Fibroblast of villous mesenchyme (primary cell): Measurements from ENCODE around the gene PPP2R2D. TPM values are rescaled to one million over a fixed set of nuclear protein-coding genes. Genes with fewer than 3 reads are reported as not detected.
A peak's percentile ranks its signal among the peaks of the same experiment; 100 is the strongest.

Experiments used
- DNase-seq: peaks from one replicate; pipeline ENCODE4 v3.0.0-alpha.2; 2010; ENCODE audit warnings: low read depth
- H3K4me3 ChIP-seq: 2 replicates; pipeline ENCODE4 v1.5.1; 2011; ENCODE audit warnings: low read depth, mild to moderate bottlenecking, low read length
- total RNA-seq: library from RNA; depleted of rRNA; stranded (reverse); fragments of >200 nt; gene quantifications from 2 replicates; pipeline ENCODE4 v1.2.3, GENCODE V29; 2012
- TF ChIP-seq, protein P1 (sequence below): IDR thresholded peaks from 2 replicates; pipeline ENCODE4 v1.5.1; 2012; ENCODE audit warnings: low read depth, mild to moderate bottlenecking, low read length; ENCODE audit not compliant: insufficient read depth

The PPP2R2D gene
- total RNA-seq, 1 donor, result 30.7 TPM

DNA sequence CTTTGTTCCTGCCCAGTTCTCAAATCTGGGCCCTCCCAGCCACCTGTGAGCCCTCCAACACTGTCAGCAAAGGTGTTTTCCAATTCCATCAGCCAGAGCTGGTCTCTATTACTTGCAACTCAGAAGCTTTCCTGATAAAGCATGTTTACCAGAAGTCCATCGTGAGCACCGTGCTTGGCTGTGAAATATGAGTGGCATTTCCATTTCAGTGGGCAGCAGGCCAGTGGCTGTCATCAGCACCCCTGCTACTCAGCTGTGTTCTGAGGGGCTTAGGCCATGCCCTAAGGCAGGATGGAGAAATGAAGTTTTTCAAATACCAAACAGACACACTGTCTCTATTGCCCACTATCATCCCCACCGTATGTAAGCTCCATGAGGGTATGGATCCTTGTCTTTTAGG is 93.6 kb downstream of the PPP2R2D start:
- TF ChIP-seq, protein P1, sequence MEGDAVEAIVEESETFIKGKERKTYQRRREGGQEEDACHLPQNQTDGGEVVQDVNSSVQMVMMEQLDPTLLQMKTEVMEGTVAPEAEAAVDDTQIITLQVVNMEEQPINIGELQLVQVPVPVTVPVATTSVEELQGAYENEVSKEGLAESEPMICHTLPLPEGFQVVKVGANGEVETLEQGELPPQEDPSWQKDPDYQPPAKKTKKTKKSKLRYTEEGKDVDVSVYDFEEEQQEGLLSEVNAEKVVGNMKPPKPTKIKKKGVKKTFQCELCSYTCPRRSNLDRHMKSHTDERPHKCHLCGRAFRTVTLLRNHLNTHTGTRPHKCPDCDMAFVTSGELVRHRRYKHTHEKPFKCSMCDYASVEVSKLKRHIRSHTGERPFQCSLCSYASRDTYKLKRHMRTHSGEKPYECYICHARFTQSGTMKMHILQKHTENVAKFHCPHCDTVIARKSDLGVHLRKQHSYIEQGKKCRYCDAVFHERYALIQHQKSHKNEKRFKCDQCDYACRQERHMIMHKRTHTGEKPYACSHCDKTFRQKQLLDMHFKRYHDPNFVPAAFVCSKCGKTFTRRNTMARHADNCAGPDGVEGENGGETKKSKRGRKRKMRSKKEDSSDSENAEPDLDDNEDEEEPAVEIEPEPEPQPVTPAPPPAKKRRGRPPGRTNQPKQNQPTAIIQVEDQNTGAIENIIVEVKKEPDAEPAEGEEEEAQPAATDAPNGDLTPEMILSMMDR, result no peak
- no peak for DNase-seq
- no peak overlapping the region for H3K4me3 ChIP-seq

DNA sequence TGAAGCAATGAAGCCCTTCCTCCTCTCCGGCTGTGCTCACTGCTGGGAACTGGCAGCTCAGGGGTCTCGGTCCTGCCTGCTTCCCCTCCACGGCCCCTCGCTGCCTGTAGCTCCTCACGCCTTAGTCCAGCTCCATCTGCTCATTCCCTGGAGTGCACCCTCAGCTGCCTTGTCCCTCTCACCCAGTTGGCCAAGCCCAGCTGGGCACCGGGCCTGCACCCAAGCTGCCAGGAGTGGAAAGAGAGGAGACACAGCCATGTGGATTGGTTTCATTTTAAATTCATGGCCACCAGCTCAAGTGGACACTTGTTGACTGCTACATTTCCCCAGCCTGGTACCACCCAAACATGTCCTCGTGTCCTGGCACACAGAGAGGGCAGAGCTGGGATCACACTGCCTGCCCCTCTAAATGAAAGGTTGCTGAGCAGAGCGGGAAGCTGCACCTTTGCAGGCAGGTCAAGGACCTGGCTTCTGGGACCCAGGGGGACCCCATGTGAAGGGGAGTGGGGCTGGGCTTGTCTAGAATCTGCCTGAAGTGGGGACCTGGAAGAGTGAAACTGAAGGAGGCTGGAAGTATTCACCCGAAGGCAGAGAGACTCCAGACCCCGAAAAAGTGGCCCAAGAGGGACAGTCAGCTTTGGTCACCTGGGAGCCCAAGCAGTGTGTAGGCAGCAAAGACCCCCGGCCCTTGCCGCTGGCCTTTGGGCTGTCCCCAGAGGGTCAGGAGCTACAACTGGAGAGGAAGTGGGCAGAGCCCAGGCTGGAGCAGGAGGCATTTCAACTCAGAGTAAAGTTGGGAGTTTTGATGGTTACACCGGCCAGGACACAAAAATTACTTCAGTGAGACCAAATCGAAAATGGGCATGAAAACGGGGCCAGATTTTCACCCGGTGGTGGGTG is 95.9 kb downstream of the PPP2R2D start:
- TF ChIP-seq, protein P1, result no peak
- no peak for DNase-seq
- no peak overlapping the region for H3K4me3 ChIP-seq

- no peak overlapping the region for H3K4me3 ChIP-seq
- TF ChIP-seq, protein P1, result no peak
- DNase-seq, result peak; percentile 96
Observed at GRCh38 chr10:131997366-131998049, 96.7 kb downstream of the PPP2R2D start.

DNA sequence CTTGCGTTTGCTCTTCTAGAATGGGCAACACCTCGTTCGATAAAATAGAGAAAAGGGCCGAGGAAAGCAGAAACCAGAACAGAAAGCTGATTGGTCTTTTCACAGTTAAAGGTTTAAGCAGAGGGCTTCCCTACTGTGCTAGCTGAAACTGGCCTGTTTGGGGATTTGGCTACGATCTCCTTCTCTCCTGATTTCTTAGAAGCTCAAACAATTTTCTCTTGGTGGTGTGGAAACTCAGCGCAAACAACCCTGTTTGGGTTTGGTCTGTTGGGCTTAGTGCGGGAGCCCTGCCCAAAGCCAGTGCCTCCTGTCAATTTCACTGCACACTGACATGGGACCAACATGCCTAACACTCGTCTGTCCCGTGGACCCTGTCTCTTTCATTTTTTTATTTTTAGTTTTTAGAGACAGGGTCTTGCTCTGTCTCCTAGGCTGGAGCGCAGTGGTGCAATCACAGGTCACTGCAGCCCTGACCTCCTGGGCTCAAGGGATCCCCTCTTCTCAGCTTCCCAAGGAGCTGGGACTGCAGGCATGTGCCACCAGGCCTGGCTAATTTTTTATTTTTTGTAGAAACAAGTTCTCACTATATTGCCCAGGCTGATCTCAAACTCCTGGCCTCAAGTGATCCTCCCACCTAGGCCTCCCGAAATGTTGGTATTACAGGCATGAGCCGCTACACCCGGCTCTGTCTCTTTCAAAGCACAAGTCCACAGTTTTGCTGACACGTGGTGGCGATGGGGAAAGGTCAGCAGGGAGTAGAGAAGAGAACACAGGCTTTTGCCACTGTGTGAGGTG is 97.4 kb downstream of the PPP2R2D start:
- no peak for DNase-seq
- TF ChIP-seq, protein P1, result no peak
- no peak overlapping the region for H3K4me3 ChIP-seq

DNA sequence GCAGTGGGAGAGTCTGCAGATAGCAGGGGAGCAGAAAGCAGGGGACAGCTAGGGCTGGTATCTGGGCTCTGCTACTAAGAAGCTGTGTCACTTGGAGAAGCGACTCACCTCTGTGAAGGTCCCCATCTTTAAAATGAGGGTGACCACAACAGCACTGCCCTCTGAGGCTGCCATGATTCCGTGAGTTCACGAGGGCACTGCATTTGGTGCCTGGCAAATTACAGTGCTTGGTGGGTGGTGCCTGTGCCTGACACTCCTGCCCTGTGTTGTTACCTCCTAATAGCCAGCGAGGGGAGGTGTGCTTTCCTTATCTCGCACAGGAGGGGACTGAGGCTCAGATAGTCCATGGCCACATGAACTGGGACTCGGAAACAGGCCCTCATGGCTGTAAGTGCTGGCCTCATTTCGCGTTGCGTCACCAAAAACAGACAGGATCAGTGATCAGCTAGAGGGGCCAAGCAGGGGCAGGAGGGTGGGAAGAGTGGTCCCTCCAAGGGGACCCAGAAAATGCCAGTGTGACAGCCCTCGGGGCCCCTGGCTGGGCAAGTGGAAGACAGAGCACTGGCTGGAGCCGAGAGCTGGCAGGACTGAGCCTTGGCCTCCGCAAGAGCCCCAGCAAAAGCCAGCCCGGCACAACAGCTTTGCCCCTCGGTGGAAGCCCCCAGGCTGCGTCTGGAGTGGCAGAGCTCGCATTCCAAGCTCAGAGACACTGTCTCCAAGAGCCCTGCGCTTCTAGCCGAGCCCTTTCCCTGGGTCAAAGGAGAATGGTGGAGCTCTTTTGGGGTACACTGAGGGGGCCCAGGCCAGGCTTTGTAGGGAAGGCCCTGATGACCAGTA is 98.3 kb downstream of the PPP2R2D start:
- TF ChIP-seq, protein P1, result no peak
- no peak for DNase-seq
- H3K4me3 ChIP-seq, result no peak overlapping the region
